ENCODE results near the gene RHOT2.

DNA sequence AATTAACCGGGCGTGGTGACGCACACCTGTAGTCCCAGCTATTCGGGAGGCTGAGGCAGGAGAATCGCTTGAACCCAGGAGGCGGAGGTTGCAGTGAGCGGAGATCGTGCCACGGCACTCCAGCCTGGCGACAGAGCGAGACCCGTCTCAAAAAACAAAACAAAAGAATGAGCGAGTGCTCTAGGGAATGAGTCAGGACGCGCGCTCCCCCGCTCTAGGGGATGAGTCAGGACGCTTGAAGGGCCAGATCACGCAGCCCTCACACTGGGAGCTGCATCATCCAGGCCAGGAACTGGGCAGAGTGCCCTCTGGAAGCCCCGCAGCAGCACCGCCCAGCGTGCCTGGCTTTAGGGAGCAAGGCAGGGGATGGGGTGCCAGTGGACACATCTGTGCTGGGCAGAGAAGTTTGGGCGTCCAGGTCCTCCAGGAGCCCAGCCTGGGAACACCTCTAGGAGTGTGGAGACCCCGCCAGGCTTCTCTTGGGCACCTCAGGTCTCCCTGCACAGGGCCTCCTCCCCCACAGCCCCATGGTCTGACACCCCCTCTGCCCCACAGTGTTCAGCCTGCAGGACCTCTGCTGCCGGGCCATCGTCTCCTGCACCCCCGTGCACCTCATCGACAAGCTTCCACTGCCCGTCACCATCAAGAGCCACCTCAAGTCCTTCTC is 41.0 kb upstream of the RHOT2 start:
- TF ChIP-seq GATA2 (IDR thresholded peaks at IDR 0.05; ENCODE audit: low read depth, low read length) (no peak), GATA3 (IDR thresholded peaks at IDR 0.05; ENCODE audit: low read depth, low read length) (no peak)
